K562 (cell line): ENCODE data around the gene SLC33A1. TPM values are rescaled to one million over a fixed set of nuclear protein-coding genes. Genes with fewer than 3 reads are reported as not detected.

Source experiments
- BCOR ChIP-seq: fragments of 450-650 bp; IDR thresholded peaks from 2 replicates; pipeline ENCODE4 v1.6.1; 2016
- BRCA1 ChIP-seq, 2 experiments: fragments of 450-650 bp in 1 of 2; sonication (generic) in 1 of 2; formaldehyde crosslinking in 1 of 2; IDR thresholded peaks; 2 replicates each; pipeline versions ENCODE4 v1.5.0 to v1.6.1; 2017 to 2020; ENCODE audit warnings: mild to moderate bottlenecking in 1 of 2, missing genetic modification reagents in 1 of 2
- ESRRA ChIP-seq: fragments of 450-650 bp; IDR thresholded peaks from 2 replicates; pipeline ENCODE4 v1.6.1; 2014; ENCODE audit warnings: low read depth, mild to moderate bottlenecking, moderate library complexity, borderline replicate concordance
- FOXK1 ChIP-seq: sonication (generic); formaldehyde crosslinking; IDR thresholded peaks from 2 replicates; pipeline ENCODE4 v1.8.0; 2022; ENCODE audit warnings: missing genetic modification reagents, mild to moderate bottlenecking, borderline replicate concordance
- GTF2F1 ChIP-seq: IDR thresholded peaks from 2 replicates; pipeline ENCODE4 v1.6.1; 2011; ENCODE audit warnings: low read depth, low read length, improper control_type of control experiment
- MTA1 ChIP-seq: fragments of 450-650 bp; IDR thresholded peaks from 2 replicates; pipeline ENCODE4 v1.6.1; 2017; ENCODE audit warnings: borderline replicate concordance
- NFIC ChIP-seq: fragments of 450-650 bp; IDR thresholded peaks from 2 replicates; pipeline ENCODE4 v1.6.1; 2017; ENCODE audit warnings: mild to moderate bottlenecking, inconsistent platforms
- NR3C1 ChIP-seq: sonication (generic); formaldehyde crosslinking; IDR thresholded peaks from 2 replicates; pipeline ENCODE4 v1.8.1; 2022; ENCODE audit warnings: missing genetic modification reagents
- PHF21A ChIP-seq: fragments of 450-650 bp; IDR thresholded peaks from 2 replicates; pipeline ENCODE4 v1.6.1; 2017; ENCODE audit warnings: low read depth, borderline replicate concordance
- SAFB2 ChIP-seq: fragments of 200-400 bp; formaldehyde crosslinking; IDR thresholded peaks from 2 replicates; pipeline ENCODE4 v1.6.1; 2018; ENCODE audit warnings: borderline replicate concordance, low read length, low read depth, moderate library complexity; ENCODE audit not compliant: severe bottlenecking
- SUPT5H ChIP-seq: fragments of 450-650 bp; IDR thresholded peaks from 2 replicates; pipeline ENCODE4 v1.6.1; 2016
- TBP ChIP-seq: optimal IDR thresholded peaks from 2 replicates; pipeline ENCODE3; 2011; ENCODE audit warnings: low read depth, low read length, improper control_type of control experiment
- TCF3 ChIP-seq: sonication (generic); formaldehyde crosslinking; IDR thresholded peaks from 2 replicates; pipeline ENCODE4 v1.4.0; 2020; ENCODE audit warnings: mild to moderate bottlenecking, missing genetic modification reagents
- ZC3H8 ChIP-seq: fragments of 450-650 bp; IDR thresholded peaks from 2 replicates; pipeline ENCODE4 v1.6.1; 2017
- ZNF253 ChIP-seq: fragments of 250-450 bp; sonication (Bioruptor Pico); conservative IDR thresholded peaks from 2 replicates; pipeline ENCODE4 v1.6.1; 2021; ENCODE audit warnings: mild to moderate bottlenecking
- ZNF436 ChIP-seq: fragments of 250-450, 450-650 bp; sonication (Bioruptor Pico); formaldehyde crosslinking; IDR thresholded peaks from 2 replicates; pipeline ENCODE4 v1.7.0; 2020; ENCODE audit warnings: mild to moderate bottlenecking
- ZNF551 ChIP-seq: fragments of 250-450 bp; sonication (Bioruptor Pico); IDR thresholded peaks from 2 replicates; pipeline ENCODE4 v1.5.0; 2021; ENCODE audit warnings: mild to moderate bottlenecking, moderate library complexity
- ZNF696 ChIP-seq: fragments of 250-450 bp; sonication (Bioruptor Pico); conservative IDR thresholded peaks from 2 replicates; pipeline ENCODE4 v1.4.0; 2020; ENCODE audit warnings: mild to moderate bottlenecking, moderate library complexity
- polyA plus RNA-seq, 8 experiments: library from polyadenylated mRNA; depleted of rRNA in 4 of 8; stranded (reverse) in 5 of 8; unstranded in 3 of 8; fragments of >200 nt; fragmentation: Nextera tagmentation in 2 of 8; fragmentation: Illumina TruSeq in 1 of 8; extraction: Ambion mirVana in 2 of 8; extraction: Trizol in 1 of 8; gene quantifications; 2 replicates each; pipeline versions ENCODE4 v1.2.1 to v1.2.3, GENCODE V29; 2011 to 2014; ENCODE audit warnings: inconsistent platforms in 1 of 8, missing spikeins in 1 of 8
- total RNA-seq, 7 experiments: library from RNA; depleted of rRNA in 6 of 7; stranded (reverse); fragments of >200 nt in 6 of 7; fragmentation: Illumina TruSeq in 2 of 7; extraction: Trizol in 2 of 7; gene quantifications; 2 replicates each; pipeline versions ENCODE4 v1.2.1 to v1.2.3, GENCODE V29; 2011 to 2021; ENCODE audit warnings: low replicate concordance in 1 of 7
- TF ChIP-seq, protein P1 (sequence below): fragments of 450-650 bp; formaldehyde crosslinking; conservative IDR thresholded peaks from 2 replicates; pipeline ENCODE4 v1.4.0; 2022; ENCODE audit warnings: mild to moderate bottlenecking, missing genetic modification characterization
- TF ChIP-seq, protein P2 (sequence below): fragments of 450-650 bp; formaldehyde crosslinking; IDR thresholded peaks from 2 replicates; pipeline ENCODE4 v1.4.0; 2020; ENCODE audit warnings: mild to moderate bottlenecking, moderate library complexity
- TF ChIP-seq, protein P3 (sequence below): sonication (generic); formaldehyde crosslinking; IDR thresholded peaks from 2 replicates; pipeline ENCODE4 v1.8.0; 2022; ENCODE audit warnings: mild to moderate bottlenecking, low read depth, missing genetic modification reagents

The SLC33A1 gene
- total and polyA plus RNA-seq, 9 of the 15 experiments (the other 6 are each of a cell fraction or from before 2014, with no cell fraction given): 6.2 to 26.8 (median 19.6) TPM

DNA sequence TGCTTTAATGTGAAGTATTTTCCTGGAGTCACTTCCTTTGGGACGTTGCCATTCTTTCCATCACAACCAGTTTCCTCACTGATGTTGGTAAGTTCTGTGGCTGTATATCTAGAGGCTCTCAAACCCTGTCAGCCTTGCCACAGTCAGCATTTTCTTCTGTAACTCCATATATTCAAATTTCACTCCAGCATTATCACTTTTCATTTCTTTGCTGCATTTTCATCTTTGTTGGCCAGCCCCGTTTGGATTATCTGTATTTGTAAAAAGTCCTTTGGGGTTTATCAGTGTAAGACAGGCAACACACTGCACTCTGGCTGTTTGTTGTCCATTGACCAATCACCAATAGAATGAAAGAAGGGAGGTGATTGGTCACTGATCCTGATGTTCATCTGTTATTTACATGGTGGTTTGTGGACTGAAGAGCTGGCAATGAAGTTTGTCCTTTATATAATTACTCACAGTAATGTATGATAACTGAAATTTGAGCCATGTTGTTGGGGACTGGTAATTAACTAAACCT lies 36.5 kb upstream of the SLC33A1 start (continued):
- TF ChIP-seq ZNF551 (CRISPR knock-in tag) (no peak), TCF3 (peak; percentile 94), ZC3H8 (no peak), SAFB2 (no peak), ZNF253 (CRISPR knock-in tag) (no peak), BCOR (no peak), MTA1 (no peak), ESRRA (0 out of 2 replicates have a peak, but pooled peaks have one; percentile 38), PHF21A (no peak), NR3C1 (CRISPR knock-in tag) (no peak), ZNF696 (no peak), NFIC (peak; percentile 85), ZNF436 (no peak), FOXK1 (CRISPR knock-in tag) (no peak), BRCA1 (IDR thresholded peaks at IDR 0.05) (no peak), BRCA1 (CRISPR knock-in tag; IDR thresholded peaks at IDR 0.05) (no peak), GTF2F1 (no peak), SUPT5H (no peak), TBP (peak; percentile 35)
- TF ChIP-seq, protein P1, sequence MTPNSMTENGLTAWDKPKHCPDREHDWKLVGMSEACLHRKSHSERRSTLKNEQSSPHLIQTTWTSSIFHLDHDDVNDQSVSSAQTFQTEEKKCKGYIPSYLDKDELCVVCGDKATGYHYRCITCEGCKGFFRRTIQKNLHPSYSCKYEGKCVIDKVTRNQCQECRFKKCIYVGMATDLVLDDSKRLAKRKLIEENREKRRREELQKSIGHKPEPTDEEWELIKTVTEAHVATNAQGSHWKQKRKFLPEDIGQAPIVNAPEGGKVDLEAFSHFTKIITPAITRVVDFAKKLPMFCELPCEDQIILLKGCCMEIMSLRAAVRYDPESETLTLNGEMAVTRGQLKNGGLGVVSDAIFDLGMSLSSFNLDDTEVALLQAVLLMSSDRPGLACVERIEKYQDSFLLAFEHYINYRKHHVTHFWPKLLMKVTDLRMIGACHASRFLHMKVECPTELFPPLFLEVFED (CRISPR knock-in tag): no peak
- TF ChIP-seq, protein P2, sequence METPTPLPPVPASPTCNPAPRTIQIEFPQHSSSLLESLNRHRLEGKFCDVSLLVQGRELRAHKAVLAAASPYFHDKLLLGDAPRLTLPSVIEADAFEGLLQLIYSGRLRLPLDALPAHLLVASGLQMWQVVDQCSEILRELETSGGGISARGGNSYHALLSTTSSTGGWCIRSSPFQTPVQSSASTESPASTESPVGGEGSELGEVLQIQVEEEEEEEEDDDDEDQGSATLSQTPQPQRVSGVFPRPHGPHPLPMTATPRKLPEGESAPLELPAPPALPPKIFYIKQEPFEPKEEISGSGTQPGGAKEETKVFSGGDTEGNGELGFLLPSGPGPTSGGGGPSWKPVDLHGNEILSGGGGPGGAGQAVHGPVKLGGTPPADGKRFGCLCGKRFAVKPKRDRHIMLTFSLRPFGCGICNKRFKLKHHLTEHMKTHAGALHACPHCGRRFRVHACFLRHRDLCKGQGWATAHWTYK (CRISPR knock-in tag): no peak
- TF ChIP-seq, protein P3, sequence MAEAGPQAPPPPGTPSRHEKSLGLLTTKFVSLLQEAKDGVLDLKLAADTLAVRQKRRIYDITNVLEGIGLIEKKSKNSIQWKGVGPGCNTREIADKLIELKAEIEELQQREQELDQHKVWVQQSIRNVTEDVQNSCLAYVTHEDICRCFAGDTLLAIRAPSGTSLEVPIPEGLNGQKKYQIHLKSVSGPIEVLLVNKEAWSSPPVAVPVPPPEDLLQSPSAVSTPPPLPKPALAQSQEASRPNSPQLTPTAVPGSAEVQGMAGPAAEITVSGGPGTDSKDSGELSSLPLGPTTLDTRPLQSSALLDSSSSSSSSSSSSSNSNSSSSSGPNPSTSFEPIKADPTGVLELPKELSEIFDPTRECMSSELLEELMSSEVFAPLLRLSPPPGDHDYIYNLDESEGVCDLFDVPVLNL (CRISPR knock-in tag): no peak
